GM12875 (cell line): ENCODE measurements around the gene ATP2B1.

Source experiments
- H3K4me3 ChIP-seq: one replicate; pipeline ENCODE4 v1.5.1; 2011; ENCODE audit warnings: low read depth, low read length, control low read depth
- CTCF ChIP-seq: IDR thresholded peaks from 2 replicates; pipeline ENCODE4 v1.5.1; 2011; ENCODE audit warnings: low read depth, mild to moderate bottlenecking, control low read depth, inconsistent platforms, low read length, moderate library complexity, borderline replicate concordance; ENCODE audit not compliant: insufficient read depth

Gene ATP2B1

DNA sequence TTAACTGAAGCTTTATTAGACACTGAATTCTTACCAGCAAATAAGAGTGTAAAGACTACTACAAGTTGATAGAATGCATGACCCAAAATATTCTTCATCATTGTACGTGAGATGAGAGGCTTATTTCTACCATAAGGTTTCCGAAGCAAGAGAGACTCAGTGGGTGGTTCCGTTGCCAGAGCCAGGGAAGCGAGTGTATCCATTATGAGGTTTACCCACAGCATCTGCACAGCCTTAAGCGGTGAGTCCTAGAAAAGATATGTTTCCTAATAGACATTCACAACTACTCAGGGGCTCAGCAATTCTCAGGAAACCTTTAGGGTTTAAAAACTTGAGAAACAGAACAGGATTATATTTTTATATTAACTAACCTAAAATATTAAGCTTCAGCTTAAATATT is 105.0 kb downstream of the ATP2B1 start:
- H3K4me3 ChIP-seq: no peak overlapping the region
- TF ChIP-seq CTCF: no peak

DNA sequence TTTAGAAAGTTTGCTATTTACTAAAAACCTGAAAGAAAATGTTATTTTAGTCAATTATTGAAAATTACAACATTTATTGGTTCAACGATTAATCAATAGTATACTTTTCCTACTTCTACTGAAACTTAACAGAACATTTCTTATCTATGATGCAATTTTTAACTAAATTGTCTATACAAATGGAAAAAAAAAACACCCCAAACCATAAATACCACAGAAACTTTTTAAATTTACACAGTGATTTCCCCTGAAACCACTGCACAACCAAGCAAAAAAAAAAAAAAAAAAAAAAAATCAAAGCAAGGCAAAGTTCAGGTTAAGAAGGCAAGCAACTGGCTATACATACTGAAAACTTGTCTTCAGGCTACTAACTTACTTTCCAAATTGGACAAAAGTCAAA is 110.9 kb downstream of the ATP2B1 start:
- TF ChIP-seq CTCF: no peak
- no peak overlapping the region for H3K4me3 ChIP-seq

GRCh38 chr12:89597210-89597609 is 111.4 kb downstream of the ATP2B1 start:
- H3K4me3 ChIP-seq: no peak overlapping the region
- TF ChIP-seq CTCF: no peak

DNA sequence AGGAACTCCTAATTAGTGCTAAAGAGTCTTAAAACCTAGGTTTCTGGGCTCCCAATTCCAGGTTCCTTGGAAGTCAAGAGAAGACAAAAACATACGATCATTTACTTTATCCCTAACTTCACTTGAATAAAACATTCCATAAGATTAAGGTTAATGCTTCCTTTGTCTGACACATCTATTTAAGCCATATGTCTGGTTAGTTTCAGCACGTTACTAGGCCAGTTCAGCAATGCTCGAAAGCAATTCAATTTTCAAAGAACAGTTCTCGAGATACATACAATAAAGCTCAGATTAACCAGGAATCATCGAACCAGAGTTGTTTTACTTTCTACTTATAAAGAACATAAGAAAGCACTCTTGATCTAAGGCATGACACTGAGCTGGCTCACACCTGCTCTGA is 114.8 kb downstream of the ATP2B1 start:
- no peak overlapping the region for H3K4me3 ChIP-seq
- no peak for TF ChIP-seq CTCF

GRCh38 chr12:89593233-89593632 is 115.4 kb downstream of the ATP2B1 start:
- H3K4me3 ChIP-seq: no peak overlapping the region
- TF ChIP-seq CTCF: no peak

DNA sequence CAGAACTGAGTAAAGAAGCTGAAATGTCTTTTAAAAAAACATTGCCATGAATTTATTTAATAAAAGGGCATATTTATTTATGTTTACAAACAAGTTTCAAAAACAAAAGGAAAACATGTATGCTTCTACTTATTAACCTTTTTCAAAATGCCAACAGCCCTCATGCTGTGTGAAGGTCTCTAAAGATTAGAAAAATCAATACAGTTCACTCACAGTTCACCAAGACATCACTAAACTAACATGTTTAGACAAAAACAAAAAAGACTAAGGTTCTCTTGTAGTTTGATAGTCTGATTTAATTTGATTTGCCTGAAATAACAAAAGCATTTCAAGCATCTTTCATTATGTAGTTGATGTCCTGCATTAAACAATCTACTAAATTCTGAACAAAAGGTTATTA is 118.9 kb downstream of the ATP2B1 start:
- no peak for TF ChIP-seq CTCF
- H3K4me3 ChIP-seq: no peak overlapping the region

DNA sequence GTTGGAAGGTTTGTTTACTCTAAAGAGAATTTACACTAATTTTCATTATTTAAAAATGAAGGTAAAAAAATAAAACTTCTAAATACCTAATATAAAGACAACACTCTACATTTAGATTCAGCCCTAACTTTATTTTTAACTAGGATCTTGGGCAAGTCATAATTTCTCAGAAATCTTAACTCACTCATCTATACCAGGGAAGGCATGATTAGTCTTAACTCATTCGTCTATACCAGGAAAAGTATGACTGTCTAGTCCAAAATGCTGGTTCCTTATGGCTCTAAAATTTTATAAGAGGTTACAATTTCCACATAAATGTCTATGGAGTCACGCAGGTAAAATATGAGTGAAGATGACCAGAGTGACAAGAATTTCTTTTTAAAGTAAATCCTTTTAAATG is 130.1 kb downstream of the ATP2B1 start:
- TF ChIP-seq CTCF: no peak
- H3K4me3 ChIP-seq: no peak overlapping the region
